GM19372 (cell line): ENCODE measurements around the gene RNF141.

Experiments
- ATAC-seq: cut with Tn5 transposase; IDR thresholded peaks from one replicate; pipeline ENCODE4 v1.9.1; 2021; ENCODE audit warnings: mild to moderate bottlenecking, low read depth, moderate library complexity; ENCODE audit not compliant: unreplicated experiment

The RNF141 gene

GRCh38 chr11:10561947-10562346, 21.0 kb upstream of the RNF141 start:
- no peak for ATAC-seq

- ATAC-seq = no peak
Observed at GRCh38 chr11:10561043-10561818, 20.2 kb upstream of the RNF141 start.

GRCh38 chr11:10558288-10558687, 17.3 kb upstream of the RNF141 start:
- no peak for ATAC-seq

- no peak for ATAC-seq
Observed at GRCh38 chr11:10556590-10556989, 15.6 kb upstream of the RNF141 start.

- ATAC-seq = no peak
Observed at GRCh38 chr11:10551845-10552352, 10.9 kb upstream of the RNF141 start.

GRCh38 chr11:10551290-10551592, 10.3 kb upstream of the RNF141 start:
- no peak for ATAC-seq

- ATAC-seq = no peak
Observed at GRCh38 chr11:10550503-10551289, 9.7 kb upstream of the RNF141 start.

GRCh38 chr11:10544491-10545465, 3.8 kb upstream of the RNF141 start:
- no peak for ATAC-seq

GRCh38 chr11:10543782-10544181, 2.8 kb upstream of the RNF141 start:
- no peak for ATAC-seq

- ATAC-seq = no peak
Observed at GRCh38 chr11:10542776-10543175, 1.8 kb upstream of the RNF141 start.

- ATAC-seq = no peak
Observed at GRCh38 chr11:10541561-10541930, 559 bp upstream of the RNF141 start.

GRCh38 chr11:10540546-10540914, 457 bp downstream of the RNF141 start:
- peak; percentile 35 for ATAC-seq

- ATAC-seq = no peak
Observed at GRCh38 chr11:10539339-10539738, 1.6 kb downstream of the RNF141 start.

- ATAC-seq = no peak
Observed at GRCh38 chr11:10538924-10539323, 2.1 kb downstream of the RNF141 start.

- ATAC-seq = no peak
Observed at GRCh38 chr11:10537600-10537999, 3.4 kb downstream of the RNF141 start.

GRCh38 chr11:10534316-10534715, 6.7 kb downstream of the RNF141 start:
- no peak for ATAC-seq

GRCh38 chr11:10533323-10533722, 7.7 kb downstream of the RNF141 start:
- ATAC-seq = no peak

- ATAC-seq = no peak
Observed at GRCh38 chr11:10532526-10532925, 8.5 kb downstream of the RNF141 start.

GRCh38 chr11:10529279-10529678, 11.7 kb downstream of the RNF141 start:
- no peak for ATAC-seq

- ATAC-seq = no peak
Observed at GRCh38 chr11:10528121-10528520, 12.9 kb downstream of the RNF141 start.
